ENCODE results near the gene ADAMTS8.

ADAMTS8 gene

GRCh38 chr11:130437848-130438247 lies 9.4 kb upstream of the ADAMTS8 start:
- Histone ChIP-seq H3K36me3 (ENCODE audit: control insufficient read depth, insufficient read depth, low read length) (no peaks in the 10 kb centered on the region), H3K27me3 (replicated peaks; ENCODE audit: control insufficient read depth, insufficient read depth, low read length) (peaks cover 4% of the 10 kb centered on the region), H3K4me3 (replicated peaks; ENCODE audit: low read depth, low read length) (no peak overlapping the region)
- no peak for DNase-seq (ENCODE audit: extremely low read depth, insufficient read length)
- no peak for TF ChIP-seq CTCF (IDR thresholded peaks at IDR 0.05; ENCODE audit: insufficient read depth, low read length, poor library complexity, severe bottlenecking)

- Histone ChIP-seq H3K4me3 (replicated peaks; ENCODE audit: low read depth, low read length) (no peak overlapping the region), H3K36me3 (ENCODE audit: control insufficient read depth, insufficient read depth, low read length) (no peaks in the 10 kb centered on the region), H3K27me3 (replicated peaks; ENCODE audit: control insufficient read depth, insufficient read depth, low read length) (peaks cover 4% of the 10 kb centered on the region)
- TF ChIP-seq CTCF (IDR thresholded peaks at IDR 0.05; ENCODE audit: insufficient read depth, low read length, poor library complexity, severe bottlenecking): no peak
- no peak for DNase-seq (ENCODE audit: extremely low read depth, insufficient read length)
Observed at GRCh38 chr11:130436171-130436570, 7.8 kb upstream of the ADAMTS8 start.

- no peak for TF ChIP-seq CTCF (IDR thresholded peaks at IDR 0.05; ENCODE audit: insufficient read depth, low read length, poor library complexity, severe bottlenecking)
- peaks cover 4% of the 10 kb centered on the region for H3K27me3 ChIP-seq (replicated peaks; ENCODE audit: control insufficient read depth, insufficient read depth, low read length)
Observed at GRCh38 chr11:130435671-130436070, 7.3 kb upstream of the ADAMTS8 start.

GRCh38 chr11:130434521-130435223 lies 6.3 kb upstream of the ADAMTS8 start:
- Histone ChIP-seq H3K4me3 (replicated peaks; ENCODE audit: low read depth, low read length) (peak overlapping the region; percentile 65), H3K27me3 (replicated peaks; ENCODE audit: control insufficient read depth, insufficient read depth, low read length) (peaks cover 4% of the 10 kb centered on the region), H3K36me3 (ENCODE audit: control insufficient read depth, insufficient read depth, low read length) (no peaks in the 10 kb centered on the region)
- DNase-seq (ENCODE audit: extremely low read depth, insufficient read length): peak; percentile 35
- TF ChIP-seq CTCF (IDR thresholded peaks at IDR 0.05; ENCODE audit: insufficient read depth, low read length, poor library complexity, severe bottlenecking): peak; percentile 82

More at GRCh38 chr11:130435671-130436070, 7.3 kb upstream of the ADAMTS8 start:
- no peak for DNase-seq (ENCODE audit: extremely low read depth, insufficient read length)
- H3K36me3 ChIP-seq (ENCODE audit: control insufficient read depth, insufficient read depth, low read length): no peaks in the 10 kb centered on the region
- no peak overlapping the region for H3K4me3 ChIP-seq (replicated peaks; ENCODE audit: low read depth, low read length)

- DNase-seq (ENCODE audit: extremely low read depth, insufficient read length): no peak
- no peak for TF ChIP-seq CTCF (IDR thresholded peaks at IDR 0.05; ENCODE audit: insufficient read depth, low read length, poor library complexity, severe bottlenecking)
- peaks cover 5% of the 10 kb centered on the region for H3K27me3 ChIP-seq (replicated peaks; ENCODE audit: control insufficient read depth, insufficient read depth, low read length)
- no peak overlapping the region for H3K4me3 ChIP-seq (replicated peaks; ENCODE audit: low read depth, low read length)
- H3K36me3 ChIP-seq (ENCODE audit: control insufficient read depth, insufficient read depth, low read length): no peaks in the 10 kb centered on the region
Observed at GRCh38 chr11:130433357-130433756, 4.9 kb upstream of the ADAMTS8 start.
